Fibroblast of mammary gland (primary cell): ENCODE results near the gene PPP1R7.

ENCODE experiments used
- DNase-seq: peaks from one replicate; pipeline ENCODE4 v3.0.0-alpha.2; 2010; ENCODE audit warnings: low read depth
- H3K4me3 ChIP-seq: 2 replicates; pipeline ENCODE4 v1.5.1; 2011; ENCODE audit warnings: low read depth, mild to moderate bottlenecking, low read length, moderate library complexity; ENCODE audit not compliant: control insufficient read depth
- TF ChIP-seq, protein P1 (sequence below): conservative IDR thresholded peaks from 2 replicates; pipeline ENCODE4 v1.5.1; 2011; ENCODE audit warnings: low read depth, low read length, inconsistent platforms; ENCODE audit not compliant: control insufficient read depth, insufficient read depth

The PPP1R7 gene

DNA sequence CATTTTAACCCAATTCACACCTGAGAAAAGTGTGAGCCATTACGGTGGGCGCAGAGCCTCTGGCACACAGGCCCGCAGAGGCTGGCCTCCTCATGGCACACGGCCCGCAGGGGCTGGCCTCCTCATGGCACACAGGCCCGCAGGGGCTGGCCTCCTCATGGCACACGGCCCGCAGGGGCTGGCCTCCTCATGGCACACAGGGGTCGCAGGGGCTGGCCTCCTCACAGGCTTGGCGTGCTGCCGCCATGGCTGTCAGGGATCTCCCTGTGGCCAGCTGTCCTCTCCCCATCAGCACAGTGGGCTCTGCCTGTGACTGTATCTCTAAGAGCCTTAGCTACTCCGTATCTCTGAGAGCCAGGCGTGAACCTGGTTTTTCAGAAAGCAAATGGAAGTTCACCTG lies 62.8 kb downstream of the PPP1R7 start:
- DNase-seq: no peak
- TF ChIP-seq, protein P1, sequence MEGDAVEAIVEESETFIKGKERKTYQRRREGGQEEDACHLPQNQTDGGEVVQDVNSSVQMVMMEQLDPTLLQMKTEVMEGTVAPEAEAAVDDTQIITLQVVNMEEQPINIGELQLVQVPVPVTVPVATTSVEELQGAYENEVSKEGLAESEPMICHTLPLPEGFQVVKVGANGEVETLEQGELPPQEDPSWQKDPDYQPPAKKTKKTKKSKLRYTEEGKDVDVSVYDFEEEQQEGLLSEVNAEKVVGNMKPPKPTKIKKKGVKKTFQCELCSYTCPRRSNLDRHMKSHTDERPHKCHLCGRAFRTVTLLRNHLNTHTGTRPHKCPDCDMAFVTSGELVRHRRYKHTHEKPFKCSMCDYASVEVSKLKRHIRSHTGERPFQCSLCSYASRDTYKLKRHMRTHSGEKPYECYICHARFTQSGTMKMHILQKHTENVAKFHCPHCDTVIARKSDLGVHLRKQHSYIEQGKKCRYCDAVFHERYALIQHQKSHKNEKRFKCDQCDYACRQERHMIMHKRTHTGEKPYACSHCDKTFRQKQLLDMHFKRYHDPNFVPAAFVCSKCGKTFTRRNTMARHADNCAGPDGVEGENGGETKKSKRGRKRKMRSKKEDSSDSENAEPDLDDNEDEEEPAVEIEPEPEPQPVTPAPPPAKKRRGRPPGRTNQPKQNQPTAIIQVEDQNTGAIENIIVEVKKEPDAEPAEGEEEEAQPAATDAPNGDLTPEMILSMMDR: no peak
- H3K4me3 ChIP-seq: no peak overlapping the region

DNA sequence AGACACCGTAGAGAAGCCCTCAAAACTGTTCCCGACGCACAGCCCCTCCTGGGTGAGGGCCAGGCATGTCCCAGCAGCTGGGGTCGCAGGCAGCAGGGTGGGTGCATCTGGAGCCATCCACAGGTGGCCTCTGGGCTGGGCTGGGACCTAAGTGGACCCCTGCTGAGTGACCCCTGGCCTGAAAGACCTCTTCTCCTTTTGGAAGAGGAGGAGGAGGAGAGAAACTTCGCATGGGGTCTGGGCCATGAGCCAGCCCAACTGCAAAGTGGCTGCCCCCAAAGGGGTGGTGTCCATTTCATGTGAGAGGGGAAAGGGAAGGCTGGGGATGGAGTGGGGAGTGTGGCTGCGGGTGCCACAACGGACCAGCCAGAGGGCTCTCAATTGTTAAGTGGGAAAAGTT lies 63.3 kb downstream of the PPP1R7 start:
- TF ChIP-seq, protein P1: no peak
- no peak for DNase-seq

DNA sequence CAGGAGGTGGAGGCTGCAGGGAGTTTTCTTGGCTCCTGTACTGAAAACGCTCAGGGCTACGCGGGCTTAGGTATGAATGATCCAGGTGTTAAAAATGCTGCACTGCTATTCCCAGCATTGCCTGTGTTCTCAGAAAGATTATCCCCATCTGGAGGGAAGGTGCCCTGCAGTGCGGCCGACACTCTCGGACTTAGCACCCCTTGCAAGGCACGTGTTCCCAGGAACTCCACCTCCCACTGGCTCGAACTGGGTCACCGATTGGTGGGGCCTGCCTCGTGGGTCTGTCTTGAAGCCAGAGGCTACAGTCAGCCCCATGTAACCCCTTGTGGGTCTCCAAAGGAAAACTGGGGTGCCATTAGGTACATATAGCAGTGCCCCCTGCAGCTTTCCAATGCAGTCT lies 63.9 kb downstream of the PPP1R7 start:
- DNase-seq: no peak
- TF ChIP-seq, protein P1: no peak
- no peak overlapping the region for H3K4me3 ChIP-seq

More for the DNA sequence above, 63.3 kb downstream of the PPP1R7 start:
- no peak overlapping the region for H3K4me3 ChIP-seq

DNA sequence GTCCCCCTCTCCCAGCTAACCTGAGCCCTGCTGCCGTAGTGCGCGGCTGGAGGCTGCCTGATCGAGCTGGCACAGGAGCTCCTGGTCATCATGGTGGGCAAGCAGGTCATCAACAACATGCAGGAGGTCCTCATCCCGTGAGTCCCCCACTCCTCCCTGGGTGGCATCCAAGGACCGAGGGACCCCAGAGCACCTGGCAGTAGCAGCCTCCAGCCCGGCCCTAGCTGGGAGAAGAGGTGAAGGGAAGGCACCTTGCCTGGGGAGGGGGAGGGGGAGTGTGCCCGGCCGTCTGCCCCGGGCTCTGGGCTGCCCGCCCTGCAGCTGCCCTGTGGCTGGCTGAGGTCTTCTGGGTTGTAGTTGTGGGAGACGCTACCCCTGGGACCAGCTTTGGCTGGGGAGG lies 64.5 kb downstream of the PPP1R7 start:
- no peak overlapping the region for H3K4me3 ChIP-seq

DNA sequence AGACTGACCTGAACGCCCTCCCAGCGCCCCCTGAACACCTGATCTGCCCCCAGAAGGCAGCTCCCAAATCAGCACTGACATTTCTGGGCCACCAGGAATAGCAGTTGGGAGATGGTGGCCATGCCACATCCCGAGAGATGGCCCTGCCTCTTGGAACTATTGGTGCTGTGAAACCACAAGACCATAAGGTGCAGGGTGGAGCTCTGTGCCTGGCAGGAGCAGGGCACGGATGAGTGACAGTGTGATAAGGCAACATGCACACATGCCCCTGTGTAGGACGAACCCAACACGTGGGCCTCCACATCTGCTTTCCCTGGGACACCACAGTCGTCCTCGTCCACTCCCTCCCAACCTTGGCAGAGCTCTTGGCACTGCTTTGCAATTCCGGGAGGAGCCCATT lies 65.2 kb downstream of the PPP1R7 start:
- H3K4me3 ChIP-seq: no peak overlapping the region
- no peak for DNase-seq
- TF ChIP-seq, protein P1: no peak

More for the DNA sequence above, 64.5 kb downstream of the PPP1R7 start:
- no peak for DNase-seq
- TF ChIP-seq, protein P1: no peak

DNA sequence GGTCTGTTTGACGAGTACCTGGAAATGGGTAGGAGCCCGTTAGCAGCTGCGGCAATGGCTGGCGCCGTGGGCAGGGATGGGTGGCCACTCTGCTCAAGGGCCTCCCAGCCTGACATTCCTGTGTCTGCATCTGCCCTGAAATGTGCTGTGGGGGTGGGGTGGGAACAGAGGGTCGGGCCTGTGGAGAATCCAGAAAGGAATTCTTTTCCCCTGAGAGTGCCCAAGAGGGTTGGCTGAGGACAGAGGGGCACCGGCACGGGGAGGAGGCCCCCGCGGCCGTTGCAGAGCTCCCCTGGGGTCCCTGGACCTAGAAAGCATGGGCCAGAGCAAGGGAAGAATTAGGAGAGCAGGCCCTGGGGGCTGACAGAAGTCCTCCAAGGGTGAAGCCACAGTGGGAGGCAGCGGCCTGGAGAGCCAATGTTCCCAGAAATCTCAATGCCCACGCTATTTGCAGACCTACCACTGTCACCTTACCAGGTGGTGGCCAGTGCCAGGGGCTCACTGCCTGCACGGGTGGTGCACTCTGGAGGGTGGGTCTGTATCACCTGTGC lies 66.0 kb downstream of the PPP1R7 start:
- DNase-seq: no peak
- TF ChIP-seq, protein P1: no peak
- no peak overlapping the region for H3K4me3 ChIP-seq
